Activated T-cell treated with anti-CD3 and anti-CD28 coated beads, Interleukin-2, amount 50 U/mL, for 4 hours (primary cell): Measurements from ENCODE around the gene NELL1. TPM values are rescaled to one million over a fixed set of nuclear protein-coding genes. Genes with fewer than 3 reads are reported as not detected.
"Not testable (repeated sequence)": the region's sequence is repeated elsewhere in the genome, so short reads cannot be mapped to it uniquely, and the experiment has no call there.

Source experiments
- ATAC-seq, 2 donors: fragments of 200-7000 bp; cut with Tn5 transposase; one replicate each; pipeline ENCODE4 v1.10.0; 2021
- DNase-seq: peaks from one replicate; pipeline ENCODE4 v3.0.0-alpha.2; 2020
- H3K27me3 Mint-ChIP-seq: one replicate; pipeline ENCODE4 v1.8.0; 2021; ENCODE audit warnings: low read depth, mixed read lengths
- H3K36me3 Mint-ChIP-seq: one replicate; pipeline ENCODE4 v1.8.0; 2022; ENCODE audit warnings: mixed read lengths; ENCODE audit not compliant: insufficient read depth
- H3K4me1 Mint-ChIP-seq: one replicate; pipeline ENCODE4 v1.8.0; 2021; ENCODE audit warnings: low read depth, mixed read lengths
- H3K4me3 Mint-ChIP-seq: one replicate; pipeline ENCODE4 v1.8.0; 2021; ENCODE audit warnings: mild to moderate bottlenecking, moderate library complexity, mixed read lengths
- H3K9me3 Mint-ChIP-seq: one replicate; pipeline ENCODE4 v1.8.0; 2021; ENCODE audit warnings: mixed read lengths
- total RNA-seq, 3 donors: library from RNA; stranded (reverse); gene quantifications; one replicate each; pipeline ENCODE4 v1.2.1, GENCODE V29; 2021

Gene NELL1
- total RNA-seq, 3 donors from 2014 or later: not detected

- H3K4me3 Mint-ChIP-seq: no peak overlapping the region
- H3K27me3 Mint-ChIP-seq: peaks cover 4% of the 10 kb centered on the region
- ATAC-seq (no peak), DNase-seq (no peak)
- H3K9me3 Mint-ChIP-seq: no peaks in the 10 kb centered on the region
- H3K36me3 Mint-ChIP-seq: no peaks in the 10 kb centered on the region
- no peaks in the 10 kb centered on the region for H3K4me1 Mint-ChIP-seq
Measured at GRCh38 chr11:20844630-20845029, 175.2 kb downstream of the NELL1 start.

- Mint-ChIP-seq H3K27me3 (no peaks in the 10 kb centered on the region), H3K4me3 (no peak overlapping the region), H3K36me3 (no peaks in the 10 kb centered on the region), H3K9me3 (peaks cover 3% of the 10 kb centered on the region), H3K4me1 (no peaks in the 10 kb centered on the region)
- DNase-seq (no peak), ATAC-seq (no peak)
Measured at GRCh38 chr11:20854215-20854955, 185.0 kb downstream of the NELL1 start.

GRCh38 chr11:20861322-20861721 lies 191.9 kb downstream of the NELL1 start:
- H3K9me3 Mint-ChIP-seq: no peaks in the 10 kb centered on the region
- no peak for ATAC-seq

GRCh38 chr11:20862263-20862662 lies 192.9 kb downstream of the NELL1 start:
- H3K36me3 Mint-ChIP-seq, H3K9me3 Mint-ChIP-seq, ATAC-seq, H3K27me3 Mint-ChIP-seq, DNase-seq, H3K4me1 Mint-ChIP-seq, H3K4me3 Mint-ChIP-seq: not testable (repeated sequence)

More at GRCh38 chr11:20861322-20861721, 191.9 kb downstream of the NELL1 start:
- Mint-ChIP-seq H3K36me3 (no peaks in the 10 kb centered on the region), H3K27me3 (no peaks in the 10 kb centered on the region), H3K4me1 (no peaks in the 10 kb centered on the region), H3K4me3 (no peak overlapping the region)
- no peak for DNase-seq

GRCh38 chr11:20864628-20865027 lies 195.2 kb downstream of the NELL1 start:
- no peaks in the 10 kb centered on the region for H3K4me1 Mint-ChIP-seq
- ATAC-seq (no peak), DNase-seq (no peak)
- no peak overlapping the region for H3K4me3 Mint-ChIP-seq
- H3K36me3 Mint-ChIP-seq: no peaks in the 10 kb centered on the region
- no peaks in the 10 kb centered on the region for H3K9me3 Mint-ChIP-seq
- no peaks in the 10 kb centered on the region for H3K27me3 Mint-ChIP-seq

- Mint-ChIP-seq H3K27me3 (no peaks in the 10 kb centered on the region), H3K36me3 (no peaks in the 10 kb centered on the region), H3K4me1 (no peaks in the 10 kb centered on the region), H3K9me3 (no peaks in the 10 kb centered on the region), H3K4me3 (no peak overlapping the region)
- no peak for ATAC-seq
- no peak for DNase-seq
Measured at GRCh38 chr11:20865161-20865560, 195.8 kb downstream of the NELL1 start.

GRCh38 chr11:20869123-20869522 lies 199.7 kb downstream of the NELL1 start:
- H3K27me3 Mint-ChIP-seq: no peaks in the 10 kb centered on the region
- H3K4me1 Mint-ChIP-seq: no peaks in the 10 kb centered on the region
- ATAC-seq (no peak), DNase-seq (no peak)
- H3K4me3 Mint-ChIP-seq: no peak overlapping the region
- H3K36me3 Mint-ChIP-seq: no peaks in the 10 kb centered on the region
- no peaks in the 10 kb centered on the region for H3K9me3 Mint-ChIP-seq

GRCh38 chr11:20873054-20873453 lies 203.7 kb downstream of the NELL1 start:
- H3K9me3 Mint-ChIP-seq: no peaks in the 10 kb centered on the region
- no peak for ATAC-seq
- H3K4me1 Mint-ChIP-seq: no peaks in the 10 kb centered on the region
- no peak overlapping the region for H3K4me3 Mint-ChIP-seq
- no peaks in the 10 kb centered on the region for H3K36me3 Mint-ChIP-seq
- H3K27me3 Mint-ChIP-seq: no peaks in the 10 kb centered on the region
- DNase-seq: no peak

- Mint-ChIP-seq H3K36me3 (no peaks in the 10 kb centered on the region), H3K4me1 (no peaks in the 10 kb centered on the region), H3K9me3 (no peaks in the 10 kb centered on the region), H3K4me3 (no peak overlapping the region), H3K27me3 (no peaks in the 10 kb centered on the region)
- DNase-seq (no peak), ATAC-seq (no peak)
Measured at GRCh38 chr11:20874358-20874757, 205.0 kb downstream of the NELL1 start.

GRCh38 chr11:20875889-20876288 lies 206.5 kb downstream of the NELL1 start:
- no peak for ATAC-seq
- Mint-ChIP-seq H3K4me3 (no peak overlapping the region), H3K27me3 (no peaks in the 10 kb centered on the region), H3K9me3 (no peaks in the 10 kb centered on the region), H3K36me3 (no peaks in the 10 kb centered on the region), H3K4me1 (no peaks in the 10 kb centered on the region)
- no peak for DNase-seq

- Mint-ChIP-seq H3K4me1 (no peaks in the 10 kb centered on the region), H3K36me3 (no peaks in the 10 kb centered on the region), H3K9me3 (no peaks in the 10 kb centered on the region), H3K4me3 (no peak overlapping the region), H3K27me3 (no peaks in the 10 kb centered on the region)
- ATAC-seq: no peak
- no peak for DNase-seq
Measured at GRCh38 chr11:20876738-20877137, 207.4 kb downstream of the NELL1 start.

- Mint-ChIP-seq H3K4me1 (no peaks in the 10 kb centered on the region), H3K27me3 (no peaks in the 10 kb centered on the region), H3K9me3 (no peaks in the 10 kb centered on the region), H3K4me3 (no peak overlapping the region), H3K36me3 (no peaks in the 10 kb centered on the region)
- DNase-seq: no peak
- no peak for ATAC-seq
Measured at GRCh38 chr11:20880094-20880493, 210.7 kb downstream of the NELL1 start.

- Mint-ChIP-seq H3K27me3 (no peaks in the 10 kb centered on the region), H3K4me1 (no peaks in the 10 kb centered on the region)
- ATAC-seq: no peak
Measured at GRCh38 chr11:20881328-20882079, 212.1 kb downstream of the NELL1 start.

GRCh38 chr11:20887137-20887536 lies 217.8 kb downstream of the NELL1 start:
- ATAC-seq: no peak
- DNase-seq: no peak
- Mint-ChIP-seq H3K9me3 (peaks cover 10% of the 10 kb centered on the region), H3K27me3 (no peaks in the 10 kb centered on the region), H3K36me3 (no peaks in the 10 kb centered on the region), H3K4me1 (no peaks in the 10 kb centered on the region), H3K4me3 (no peak overlapping the region)

More at GRCh38 chr11:20881328-20882079, 212.1 kb downstream of the NELL1 start:
- Mint-ChIP-seq H3K36me3 (no peaks in the 10 kb centered on the region), H3K9me3 (no peaks in the 10 kb centered on the region), H3K4me3 (no peak overlapping the region)
- DNase-seq: no peak

GRCh38 chr11:20894296-20894695 lies 224.9 kb downstream of the NELL1 start:
- Mint-ChIP-seq H3K4me1 (no peaks in the 10 kb centered on the region), H3K36me3 (no peaks in the 10 kb centered on the region), H3K9me3 (peaks cover 17% of the 10 kb centered on the region), H3K27me3 (no peaks in the 10 kb centered on the region), H3K4me3 (no peak overlapping the region)
- ATAC-seq (no peak), DNase-seq (no peak)
